GM15510 (cell line): ENCODE results near the gene RASSF7.

ENCODE experiments used
- POLR2A ChIP-seq: IDR thresholded peaks from 3 replicates; pipeline ENCODE4 v1.6.1; 2011; ENCODE audit warnings: borderline replicate concordance; ENCODE audit not compliant: insufficient read length; ENCODE audit errors: extremely low read depth

The RASSF7 gene

GRCh38 chr11:579830-580601 lies 19.2 kb downstream of the RASSF7 start:
- TF ChIP-seq POLR2A: no peak

- TF ChIP-seq POLR2A: no peak
Measured at GRCh38 chr11:581342-581741, 20.6 kb downstream of the RASSF7 start.

GRCh38 chr11:581752-582151 lies 21.0 kb downstream of the RASSF7 start:
- no peak for TF ChIP-seq POLR2A

GRCh38 chr11:584287-584686 lies 23.5 kb downstream of the RASSF7 start:
- TF ChIP-seq POLR2A: no peak

GRCh38 chr11:586376-587316 lies 25.9 kb downstream of the RASSF7 start:
- no peak for TF ChIP-seq POLR2A

- no peak for TF ChIP-seq POLR2A
Measured at GRCh38 chr11:587546-587945, 26.8 kb downstream of the RASSF7 start.

GRCh38 chr11:587978-588380 lies 27.2 kb downstream of the RASSF7 start:
- no peak for TF ChIP-seq POLR2A

GRCh38 chr11:589798-590197 lies 29.0 kb downstream of the RASSF7 start:
- no peak for TF ChIP-seq POLR2A

- no peak for TF ChIP-seq POLR2A
Measured at GRCh38 chr11:590997-591396, 30.2 kb downstream of the RASSF7 start.

GRCh38 chr11:592501-592900 lies 31.7 kb downstream of the RASSF7 start:
- TF ChIP-seq POLR2A: no peak

- TF ChIP-seq POLR2A: no peak
Measured at GRCh38 chr11:592918-593317, 32.1 kb downstream of the RASSF7 start.

GRCh38 chr11:593347-593746 lies 32.6 kb downstream of the RASSF7 start:
- TF ChIP-seq POLR2A: no peak

- no peak for TF ChIP-seq POLR2A
Measured at GRCh38 chr11:595400-595799, 34.6 kb downstream of the RASSF7 start.

GRCh38 chr11:596374-596773 lies 35.6 kb downstream of the RASSF7 start:
- TF ChIP-seq POLR2A: no peak

- no peak for TF ChIP-seq POLR2A
Measured at GRCh38 chr11:597166-597725, 36.5 kb downstream of the RASSF7 start.
